Parathyroid adenoma (tissue), 2 donors: ENCODE results near the gene PDE9A.

Experiments used
- H2AFZ ChIP-seq: fragments of 300-600 bp; sonication (generic); one replicate; pipeline ENCODE4 v1.7.0; 2017; ENCODE audit warnings: antibody characterized with exemption, mild to moderate bottlenecking
- H3K27ac ChIP-seq: fragments of 300-600 bp; sonication (generic); one replicate; pipeline ENCODE4 v1.7.0; 2017
- H3K27me3 ChIP-seq: fragments of 300-600 bp; sonication (generic); one replicate; pipeline ENCODE4 v1.7.0; 2017; ENCODE audit warnings: low read length; ENCODE audit not compliant: control insufficient read depth, insufficient read depth
- H3K36me3 ChIP-seq: fragments of 300-600 bp; sonication (generic); one replicate; pipeline ENCODE4 v1.7.0; 2017; ENCODE audit warnings: low read length; ENCODE audit not compliant: control insufficient read depth, insufficient read depth
- H3K4me1 ChIP-seq: fragments of 300-600 bp; sonication (generic); one replicate; pipeline ENCODE4 v1.7.0; 2017; ENCODE audit warnings: control low read depth
- H3K4me2 ChIP-seq: fragments of 300-600 bp; sonication (generic); one replicate; pipeline ENCODE4 v1.7.0; 2017; ENCODE audit warnings: low read length
- H3K4me3 ChIP-seq: fragments of 300-600 bp; sonication (generic); one replicate; pipeline ENCODE4 v1.7.0; 2017; ENCODE audit warnings: low read depth, low read length
- H3K79me2 ChIP-seq: fragments of 300-600 bp; sonication (generic); one replicate; pipeline ENCODE4 v1.7.0; 2017; ENCODE audit warnings: control low read depth
- H3K9ac ChIP-seq: fragments of 300-600 bp; sonication (generic); one replicate; pipeline ENCODE4 v1.7.0; 2017; ENCODE audit warnings: mild to moderate bottlenecking
- H3K9me3 ChIP-seq: fragments of 300-600 bp; sonication (generic); one replicate; pipeline ENCODE4 v1.7.0; 2017; ENCODE audit warnings: low read length; ENCODE audit not compliant: control insufficient read depth
- CTCF ChIP-seq: fragments of 300-600 bp; sonication (generic); IDR thresholded peaks from one replicate; pipeline ENCODE4 v1.7.0; 2017; ENCODE audit warnings: antibody characterized with exemption, mild to moderate bottlenecking
- donor health status: primary hyperparathyroidism.

Gene PDE9A

DNA sequence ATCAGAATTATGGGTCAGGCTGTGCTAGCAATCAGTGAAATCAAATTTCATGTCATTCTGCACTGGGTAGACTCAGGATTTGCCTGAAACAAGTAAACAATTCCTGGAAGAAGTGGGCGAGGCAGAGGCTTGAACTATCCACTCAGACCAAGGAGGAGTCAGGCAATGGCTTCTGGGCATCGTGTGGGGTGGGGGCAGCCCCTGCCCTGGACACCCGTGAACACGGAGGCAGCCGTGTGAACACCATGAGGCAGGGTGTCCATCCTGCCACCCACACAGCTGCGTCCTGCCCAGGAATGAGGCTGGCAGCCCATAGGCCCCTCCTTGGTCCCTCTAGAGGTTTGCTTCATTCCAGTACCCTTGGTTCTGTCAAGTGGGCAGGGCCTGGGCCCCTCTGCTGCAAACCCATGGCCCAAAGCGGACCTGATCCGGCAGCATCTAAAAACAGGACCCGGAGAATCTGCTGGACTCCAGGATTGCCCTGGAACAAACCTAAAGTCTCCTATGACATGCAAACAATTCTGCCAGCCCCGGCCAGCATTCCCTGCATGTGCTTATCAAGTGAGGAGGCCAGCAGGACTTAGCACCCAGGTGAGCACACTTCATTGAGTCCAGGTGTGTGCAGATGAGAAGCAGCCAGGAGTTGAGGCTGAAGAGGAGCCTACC is 69.5 kb downstream of the PDE9A start:
- Histone ChIP-seq H3K9ac (no peak overlapping the region), H3K4me3 (no peak overlapping the region), H3K27me3 (no peaks in the 10 kb centered on the region), H3K27ac (no peak overlapping the region), H3K4me2 (no peak overlapping the region), H3K79me2 (no peaks in the 10 kb centered on the region), H3K9me3 (no peaks in the 10 kb centered on the region), H3K4me1 (no peaks in the 10 kb centered on the region), H2AFZ (no peak overlapping the region), H3K36me3 (no peaks in the 10 kb centered on the region)
- TF ChIP-seq CTCF: no peak

DNA sequence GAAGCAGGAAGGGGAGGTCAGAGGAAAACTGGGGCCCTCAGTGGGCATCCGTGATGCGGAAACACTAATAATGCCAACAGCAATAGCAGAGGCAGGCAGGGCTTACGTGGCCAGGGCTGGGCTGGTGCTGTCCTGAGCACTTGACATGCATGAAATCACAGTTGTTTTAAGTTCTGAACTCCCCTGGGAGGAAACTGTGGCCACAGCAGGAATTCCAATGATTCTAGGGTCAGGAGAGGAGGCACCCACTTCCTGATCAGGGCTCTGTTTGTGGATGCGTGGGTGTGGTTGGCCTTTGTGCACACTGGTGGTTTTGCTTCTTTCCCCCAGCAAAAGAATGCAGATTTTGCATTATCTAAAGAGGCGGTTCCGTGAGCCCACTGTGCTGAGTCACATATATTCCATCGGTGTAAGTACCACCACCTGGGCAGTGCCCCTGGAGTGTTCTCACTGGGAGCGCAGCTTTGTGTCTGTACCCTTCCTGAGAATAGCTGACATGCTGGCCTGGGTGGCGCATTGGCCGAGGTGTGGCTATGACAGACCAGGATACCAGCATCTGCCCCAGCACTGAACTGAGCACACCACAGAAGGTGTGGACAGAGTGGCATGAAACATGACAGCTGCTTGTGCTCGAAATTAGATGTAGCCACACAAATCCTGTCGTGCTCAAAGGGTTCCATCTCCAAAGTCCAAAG is 71.0 kb downstream of the PDE9A start:
- Histone ChIP-seq H3K27ac (peak overlapping the region; percentile 11), H3K9ac (no peak overlapping the region), H3K4me2 (no peak overlapping the region), H3K9me3 (no peaks in the 10 kb centered on the region), H3K4me1 (no peaks in the 10 kb centered on the region), H3K79me2 (no peaks in the 10 kb centered on the region), H3K27me3 (no peaks in the 10 kb centered on the region), H3K36me3 (no peaks in the 10 kb centered on the region), H3K4me3 (no peak overlapping the region), H2AFZ (no peak overlapping the region)
- TF ChIP-seq CTCF: no peak

- Histone ChIP-seq H3K9me3 (no peaks in the 10 kb centered on the region), H3K27ac (no peak overlapping the region), H3K4me2 (no peak overlapping the region), H3K27me3 (no peaks in the 10 kb centered on the region), H3K9ac (no peak overlapping the region), H3K4me3 (no peak overlapping the region), H2AFZ (no peak overlapping the region), H3K4me1 (no peaks in the 10 kb centered on the region), H3K36me3 (no peaks in the 10 kb centered on the region), H3K79me2 (no peaks in the 10 kb centered on the region)
- TF ChIP-seq CTCF: no peak
These were observed 72.1 kb downstream of the PDE9A start for GRCh38 chr21:42725416-42725930.

DNA sequence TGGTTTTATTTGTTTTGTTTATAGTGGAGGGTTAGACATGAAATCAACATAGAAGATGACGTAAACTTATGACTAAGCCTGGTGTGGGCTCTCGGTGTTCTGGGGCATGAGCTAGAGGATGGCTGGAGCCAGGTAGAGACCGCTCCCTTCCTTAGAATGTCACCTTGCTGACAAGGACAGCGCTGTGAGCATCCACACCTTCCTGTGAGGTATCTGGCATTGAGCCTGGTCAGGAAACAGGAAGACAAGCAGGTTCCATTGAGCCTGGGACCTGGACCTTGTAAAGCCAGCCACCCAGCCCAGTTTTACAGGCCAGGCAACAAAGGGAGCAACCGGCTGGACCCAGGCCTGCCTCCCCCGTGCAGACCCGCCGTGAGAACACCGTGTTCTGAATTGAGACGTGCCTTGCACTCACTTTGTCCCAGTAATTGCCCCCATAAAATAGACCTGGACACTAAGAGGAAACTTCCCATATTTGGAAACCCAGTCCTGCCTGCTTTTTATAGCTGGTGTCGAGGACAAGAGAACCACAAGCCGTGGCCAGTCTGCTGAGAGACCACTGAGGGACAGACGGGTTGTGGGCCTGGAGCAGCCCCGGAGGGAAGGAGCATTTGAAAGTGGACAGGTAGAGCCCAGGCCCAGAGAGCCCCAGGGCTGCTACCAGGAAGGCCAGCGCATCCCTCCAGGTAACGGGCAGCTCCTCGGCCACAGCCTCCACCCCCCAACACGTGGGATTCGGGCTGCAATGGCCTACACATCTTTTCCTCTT is 78.0 kb downstream of the PDE9A start:
- H2AFZ ChIP-seq: no peak overlapping the region
- no peaks in the 10 kb centered on the region for H3K9me3 ChIP-seq

More for the DNA sequence above, 78.0 kb downstream of the PDE9A start:
- no peak for TF ChIP-seq CTCF
- Histone ChIP-seq H3K9ac (no peak overlapping the region), H3K36me3 (no peaks in the 10 kb centered on the region), H3K27ac (no peak overlapping the region), H3K27me3 (no peaks in the 10 kb centered on the region), H3K4me2 (no peak overlapping the region), H3K4me3 (no peak overlapping the region), H3K4me1 (no peaks in the 10 kb centered on the region), H3K79me2 (no peaks in the 10 kb centered on the region)
